ENCODE data around the gene POLK. TPM values are rescaled to one million over a fixed set of nuclear protein-coding genes. Genes with fewer than 3 reads are reported as not detected.
"Not testable (repeated sequence)": the region's sequence is repeated elsewhere in the genome, so short reads cannot be mapped to it uniquely, and the experiment has no call there.

Gene POLK
- total and polyA plus RNA-seq, 2 donors from 2014 or later, result 6.6 to 38.5 TPM

GRCh38 chr5:75481024-75481423, 30.7 kb upstream of the POLK start:
- Histone ChIP-seq H3K36me3 (ENCODE audit: control insufficient read depth in 2 of 3, insufficient read depth in 3 of 3, low read length in 3 of 3) (no peaks in the 10 kb centered on the region), H3K27ac (ENCODE audit: low read depth in 2 of 2, low read length in 2 of 2) (no peak overlapping the region), H3K9ac (ENCODE audit: low read length in 3 of 3) (no peak overlapping the region), H3K4me1 (ENCODE audit: control insufficient read depth in 2 of 3, insufficient read depth in 2 of 3, low read depth in 1 of 3, low read length in 3 of 3) (no peaks in the 10 kb centered on the region), H3K27me3 (ENCODE audit: control insufficient read depth, insufficient read depth, low read length) (no peaks in the 10 kb centered on the region), H3K9me3 (ENCODE audit: control insufficient read depth in 2 of 3, insufficient read depth in 1 of 3, low read length in 3 of 3) (no peaks in the 10 kb centered on the region), H3K4me3 (ENCODE audit: low read length in 3 of 3) (no peak overlapping the region)
- no peak for TF ChIP-seq CTCF (IDR thresholded peaks at IDR 0.05; ENCODE audit: borderline replicate concordance, extremely low read depth, insufficient read depth)
- intact Hi-C loops (cut with DNase I), result no loop called here
- DNase-seq (no peak), FAIRE-seq (no peak)

- Histone ChIP-seq H3K9ac (ENCODE audit: low read length in 3 of 3) (no peak overlapping the region), H3K9me3 (ENCODE audit: control insufficient read depth in 2 of 3, insufficient read depth in 1 of 3, low read length in 3 of 3) (no peaks in the 10 kb centered on the region), H3K27ac (ENCODE audit: low read depth in 2 of 2, low read length in 2 of 2) (no peak overlapping the region), H3K36me3 (ENCODE audit: control insufficient read depth in 2 of 3, insufficient read depth in 3 of 3, low read length in 3 of 3) (no peaks in the 10 kb centered on the region), H3K4me1 (ENCODE audit: control insufficient read depth in 2 of 3, insufficient read depth in 2 of 3, low read depth in 1 of 3, low read length in 3 of 3) (no peaks in the 10 kb centered on the region), H3K4me3 (ENCODE audit: low read length in 3 of 3) (no peak overlapping the region), H3K27me3 (ENCODE audit: control insufficient read depth, insufficient read depth, low read length) (no peaks in the 10 kb centered on the region)
- intact Hi-C loops (cut with DNase I), result no loop called here
- no peak for TF ChIP-seq CTCF (IDR thresholded peaks at IDR 0.05; ENCODE audit: borderline replicate concordance, extremely low read depth, insufficient read depth)
- FAIRE-seq (no peak), DNase-seq (no peak)
These were observed 29.2 kb upstream of the POLK start for GRCh38 chr5:75482482-75482881.

- TF ChIP-seq CTCF (IDR thresholded peaks at IDR 0.05; ENCODE audit: borderline replicate concordance, extremely low read depth, insufficient read depth), result no peak
These were observed 27.1 kb upstream of the POLK start for GRCh38 chr5:75484605-75485004.

DNA sequence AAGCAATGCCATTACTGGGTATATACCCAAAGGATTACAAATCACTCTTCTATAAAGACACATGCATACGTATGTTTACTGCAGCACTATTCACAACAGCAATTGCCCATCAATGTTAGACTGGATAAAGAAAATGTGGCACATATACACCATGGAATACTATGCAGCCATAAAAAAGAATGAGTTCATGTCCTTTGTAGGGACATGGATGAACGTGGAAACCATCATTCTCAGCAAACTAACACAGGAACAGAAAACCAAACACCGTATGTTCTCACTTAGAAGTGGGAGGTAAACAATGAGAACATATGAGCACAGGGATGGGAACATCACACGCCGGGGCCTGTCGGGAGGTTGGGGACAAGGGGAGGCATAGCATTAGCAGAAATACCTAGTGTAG, 21.8 kb upstream of the POLK start:
- intact Hi-C loops (cut with DNase I); H3K9me3 ChIP-seq (ENCODE audit: control insufficient read depth in 2 of 3, insufficient read depth in 1 of 3, low read length in 3 of 3); H3K4me3 ChIP-seq (ENCODE audit: low read length in 3 of 3); H3K27me3 ChIP-seq (ENCODE audit: control insufficient read depth, insufficient read depth, low read length); DNase-seq; H3K9ac ChIP-seq (ENCODE audit: low read length in 3 of 3); H3K36me3 ChIP-seq (ENCODE audit: control insufficient read depth in 2 of 3, insufficient read depth in 3 of 3, low read length in 3 of 3); H3K4me1 ChIP-seq (ENCODE audit: control insufficient read depth in 2 of 3, insufficient read depth in 2 of 3, low read depth in 1 of 3, low read length in 3 of 3); FAIRE-seq; H3K27ac ChIP-seq (ENCODE audit: low read depth in 2 of 2, low read length in 2 of 2): not testable (repeated sequence)

More at GRCh38 chr5:75484605-75485004, 27.1 kb upstream of the POLK start:
- H3K27ac ChIP-seq (ENCODE audit: low read depth in 2 of 2, low read length in 2 of 2), result no peak overlapping the region
- H3K9me3 ChIP-seq (ENCODE audit: control insufficient read depth in 2 of 3, insufficient read depth in 1 of 3, low read length in 3 of 3), result no peaks in the 10 kb centered on the region
- no peak overlapping the region for H3K4me3 ChIP-seq (ENCODE audit: low read length in 3 of 3)
- no peaks in the 10 kb centered on the region for H3K4me1 ChIP-seq (ENCODE audit: control insufficient read depth in 2 of 3, insufficient read depth in 2 of 3, low read depth in 1 of 3, low read length in 3 of 3)
- FAIRE-seq (no peak), DNase-seq (no peak)
- intact Hi-C loops (cut with DNase I), result no loop called here
- no peaks in the 10 kb centered on the region for H3K27me3 ChIP-seq (ENCODE audit: control insufficient read depth, insufficient read depth, low read length)
- H3K36me3 ChIP-seq (ENCODE audit: control insufficient read depth in 2 of 3, insufficient read depth in 3 of 3, low read length in 3 of 3), result no peaks in the 10 kb centered on the region
- H3K9ac ChIP-seq (ENCODE audit: low read length in 3 of 3), result no peak overlapping the region
